GM18505 (cell line): ENCODE measurements around the gene NUP210.

ENCODE experiments used
- ATAC-seq: cut with Tn5 transposase; IDR thresholded peaks from one replicate; pipeline ENCODE4 v1.9.1; 2021; ENCODE audit not compliant: unreplicated experiment
- POLR2A ChIP-seq: IDR thresholded peaks from 4 replicates; pipeline ENCODE4 v1.6.1; 2011; ENCODE audit warnings: borderline replicate concordance; ENCODE audit not compliant: insufficient read depth, insufficient read length; ENCODE audit errors: extremely low read depth

The NUP210 gene

DNA sequence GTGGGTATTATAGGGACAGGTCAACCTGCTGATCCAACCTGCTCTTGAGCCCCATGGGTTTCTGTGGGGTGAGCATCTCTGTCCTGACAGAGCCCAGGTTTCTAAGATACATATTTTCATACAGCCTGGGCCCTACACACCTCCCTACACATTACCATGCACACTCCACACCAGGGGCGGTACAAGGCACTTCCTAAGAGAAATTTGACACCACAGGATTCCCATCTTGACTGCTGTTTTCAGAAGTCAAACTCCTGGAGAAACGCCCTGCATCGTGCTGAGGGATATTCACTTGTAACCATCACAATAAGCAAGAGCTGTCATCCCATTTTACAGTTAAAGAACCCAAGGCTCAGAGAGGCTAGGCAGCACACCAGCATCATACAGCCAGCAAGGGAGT, 50.1 kb downstream of the NUP210 start:
- no peak for TF ChIP-seq POLR2A
- no peak for ATAC-seq

DNA sequence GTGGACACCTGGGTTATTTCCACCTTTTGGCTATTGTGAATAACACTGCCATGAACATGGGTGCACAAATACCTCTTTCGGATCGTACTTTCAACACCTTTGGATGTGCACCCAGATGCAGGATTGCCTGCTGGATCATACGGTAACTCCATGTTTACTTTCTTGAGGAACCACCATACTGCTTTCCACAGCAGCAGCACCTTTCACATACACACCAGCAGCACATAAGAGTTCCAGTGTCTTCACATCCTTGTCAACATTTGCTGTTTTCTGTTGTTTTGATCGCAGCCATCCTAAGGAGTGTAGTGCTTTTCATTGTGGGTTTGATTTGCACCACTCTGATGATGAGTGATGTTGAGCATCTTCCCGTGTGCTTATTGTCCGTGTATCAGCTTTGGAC, 51.3 kb downstream of the NUP210 start:
- no peak for ATAC-seq
- TF ChIP-seq POLR2A: no peak

DNA sequence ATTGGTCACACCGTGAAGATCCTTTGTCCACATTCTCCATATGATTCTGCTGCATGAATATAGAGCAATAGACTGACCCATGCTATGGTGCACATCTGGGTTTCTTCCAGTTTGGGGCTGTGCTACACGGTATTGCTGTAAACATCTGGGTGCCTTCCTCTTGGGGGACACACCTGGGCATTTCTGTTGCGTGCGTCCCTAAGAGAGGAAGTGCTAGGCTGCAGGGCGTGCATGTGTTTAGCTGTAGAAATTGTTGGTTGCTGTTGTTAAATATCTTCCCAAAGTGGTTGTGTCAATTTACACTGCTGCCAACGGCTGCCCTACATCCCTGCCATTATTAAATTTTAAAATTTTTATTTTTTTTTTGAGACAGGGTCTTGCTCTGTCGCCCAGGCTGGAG, 52.4 kb downstream of the NUP210 start:
- TF ChIP-seq POLR2A: no peak
- no peak for ATAC-seq

DNA sequence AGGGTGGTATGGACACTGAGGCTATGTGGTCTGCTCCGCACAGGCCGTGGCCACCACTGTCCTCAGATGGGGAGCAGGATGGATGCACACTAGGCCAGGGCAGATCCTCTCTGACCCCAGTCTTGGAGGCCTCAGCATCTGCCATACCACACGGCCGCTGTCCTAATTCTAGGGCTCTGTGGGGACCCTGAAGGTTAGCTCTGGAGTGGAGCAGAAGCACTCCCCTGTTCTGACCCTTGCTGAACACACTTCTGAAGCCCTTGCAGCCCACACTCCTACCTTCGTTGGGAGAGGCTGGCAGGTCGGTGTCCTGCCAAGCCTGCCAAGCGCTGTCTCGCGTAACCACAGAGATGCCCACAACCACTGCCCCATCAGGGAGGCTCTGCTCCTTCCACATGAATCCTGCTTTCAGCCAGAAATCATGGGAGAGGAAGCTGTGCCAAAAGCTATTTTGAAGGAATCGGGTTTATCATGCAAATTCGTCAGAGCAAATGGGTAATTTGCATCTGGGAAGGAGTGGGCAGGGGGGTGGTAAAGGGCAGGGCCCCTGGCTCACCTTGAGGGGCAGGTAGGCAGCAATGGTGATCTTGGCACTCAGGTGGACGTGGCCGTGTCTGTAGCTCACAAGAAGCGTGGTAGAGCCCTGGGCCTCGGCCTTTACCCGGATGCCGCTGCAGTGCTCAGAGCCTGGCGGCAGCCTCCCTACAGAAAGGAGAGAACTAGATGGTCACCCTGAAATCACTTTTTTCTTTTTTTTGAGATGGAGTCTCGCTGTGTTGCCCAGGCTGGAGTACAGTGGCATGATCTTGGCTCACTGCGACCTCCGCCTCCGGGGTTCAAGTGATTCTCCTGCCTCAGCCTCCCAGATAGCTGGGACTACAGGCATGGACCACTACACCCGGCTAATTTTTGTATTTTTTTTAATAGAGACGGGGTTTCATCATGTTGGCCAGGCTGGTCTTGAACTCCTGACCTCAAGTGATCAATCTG, 54.4 kb downstream of the NUP210 start:
- ATAC-seq: no peak
- no peak for TF ChIP-seq POLR2A

DNA sequence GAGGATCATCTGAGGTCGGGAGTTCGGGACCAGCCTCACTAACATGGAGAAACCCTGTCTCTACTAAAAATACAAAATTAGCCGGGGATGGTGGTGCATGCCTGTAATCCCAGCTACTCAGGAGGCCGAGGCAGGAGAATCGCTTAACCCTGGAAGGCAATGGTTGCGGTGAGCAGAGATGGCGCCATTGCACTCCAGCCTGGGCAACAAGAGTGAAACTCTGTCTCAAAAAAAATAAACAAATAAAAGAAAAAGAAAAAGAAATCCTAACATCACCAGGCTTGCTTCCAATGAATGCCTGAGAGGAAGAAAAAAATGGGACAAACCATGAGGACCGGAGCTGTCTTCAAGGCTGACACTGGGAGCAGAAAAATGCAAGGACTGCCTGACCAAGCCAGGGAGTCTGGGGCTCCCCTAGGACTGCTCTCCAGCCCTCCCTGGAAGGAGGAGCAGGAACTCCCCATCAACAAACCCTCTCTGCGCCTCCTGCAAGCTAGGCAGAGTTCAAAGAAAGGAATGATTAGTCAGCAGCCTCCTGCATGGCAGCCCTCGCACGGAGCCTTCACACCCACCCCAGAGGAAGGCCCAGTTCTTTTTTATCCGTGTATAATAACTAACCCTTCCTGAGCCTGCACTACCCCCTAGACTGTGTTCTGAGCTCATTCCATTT, 55.4 kb downstream of the NUP210 start:
- ATAC-seq: no peak
- no peak for TF ChIP-seq POLR2A

DNA sequence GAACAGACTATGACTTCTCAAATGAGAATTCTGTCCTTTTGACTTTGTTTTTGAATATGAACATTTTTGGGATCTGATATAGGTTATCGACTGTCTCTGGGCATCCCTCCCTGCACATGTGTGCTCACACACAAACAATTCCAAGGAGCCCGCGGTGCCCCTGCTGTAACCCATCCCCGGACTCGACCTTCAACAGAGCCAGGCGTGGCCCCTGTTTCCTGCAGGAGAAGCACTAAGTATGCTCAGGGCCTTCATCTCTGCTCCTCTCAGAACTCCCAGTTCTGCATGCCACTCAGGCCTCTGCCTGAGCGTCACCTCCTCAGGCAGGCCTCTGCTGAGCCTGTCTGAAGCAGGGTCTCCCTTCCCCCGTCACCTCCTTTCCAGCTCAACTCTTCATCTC, 57.6 kb downstream of the NUP210 start:
- ATAC-seq: no peak
- TF ChIP-seq POLR2A: no peak

DNA sequence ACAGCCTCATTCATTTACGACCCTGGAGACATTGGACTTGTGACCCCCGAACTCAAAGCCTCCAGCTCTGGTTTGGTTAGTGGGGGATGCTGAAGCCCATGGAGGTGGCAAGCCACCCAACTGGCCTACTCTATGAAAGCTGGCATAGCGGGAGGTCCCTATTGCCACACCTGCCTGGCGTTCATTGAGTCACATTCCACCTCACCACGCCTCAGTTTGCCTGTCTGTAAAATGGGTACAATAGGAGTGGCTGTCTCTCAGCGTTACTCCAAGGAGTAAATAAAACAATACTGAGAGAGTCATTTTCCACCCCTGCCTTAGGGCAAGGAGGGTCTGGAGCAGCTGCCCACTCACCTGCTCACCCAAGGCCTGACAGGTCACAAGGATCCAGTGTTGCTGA, 60.2 kb downstream of the NUP210 start:
- no peak for TF ChIP-seq POLR2A
- no peak for ATAC-seq

DNA sequence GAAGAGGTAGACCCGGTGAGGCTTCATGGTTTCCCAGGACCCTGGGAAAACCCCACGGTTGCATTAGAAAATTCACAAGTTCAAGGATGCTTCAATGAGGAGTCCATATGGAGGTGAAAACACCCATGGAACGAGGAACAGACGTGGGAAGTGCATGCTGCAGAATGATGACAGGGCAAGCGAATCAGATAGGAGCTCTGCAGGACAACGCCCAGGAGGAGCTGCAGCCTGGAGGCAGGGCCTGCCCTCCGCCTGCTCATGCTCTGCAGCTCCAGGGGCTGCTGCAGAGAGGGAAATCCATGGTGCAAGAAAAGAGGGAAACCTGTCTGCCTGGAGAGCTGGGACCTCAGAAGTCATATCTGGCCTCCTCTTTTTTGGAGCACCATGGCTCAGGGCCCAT, 61.5 kb downstream of the NUP210 start:
- TF ChIP-seq POLR2A: no peak
- no peak for ATAC-seq

DNA sequence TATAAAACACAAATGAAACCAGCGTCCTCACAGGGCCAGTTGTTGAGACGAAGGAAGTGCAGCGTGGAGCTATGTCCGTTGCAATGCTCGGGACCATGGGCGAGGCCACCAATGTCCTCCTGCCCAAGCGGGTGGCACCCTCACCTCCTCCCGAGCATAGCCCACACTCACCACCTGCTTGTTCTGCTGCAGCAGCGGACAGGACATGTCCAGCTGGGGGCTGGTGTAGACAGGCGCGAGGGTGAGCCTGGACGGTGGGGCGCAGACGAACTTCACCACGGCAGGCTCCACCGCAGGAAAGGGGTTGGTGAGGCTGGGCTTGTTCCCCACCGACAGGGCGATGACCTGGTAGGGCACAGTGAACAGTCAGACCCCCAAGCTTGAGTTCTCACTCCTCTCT, 62.1 kb downstream of the NUP210 start:
- ATAC-seq: no peak
- TF ChIP-seq POLR2A: no peak

DNA sequence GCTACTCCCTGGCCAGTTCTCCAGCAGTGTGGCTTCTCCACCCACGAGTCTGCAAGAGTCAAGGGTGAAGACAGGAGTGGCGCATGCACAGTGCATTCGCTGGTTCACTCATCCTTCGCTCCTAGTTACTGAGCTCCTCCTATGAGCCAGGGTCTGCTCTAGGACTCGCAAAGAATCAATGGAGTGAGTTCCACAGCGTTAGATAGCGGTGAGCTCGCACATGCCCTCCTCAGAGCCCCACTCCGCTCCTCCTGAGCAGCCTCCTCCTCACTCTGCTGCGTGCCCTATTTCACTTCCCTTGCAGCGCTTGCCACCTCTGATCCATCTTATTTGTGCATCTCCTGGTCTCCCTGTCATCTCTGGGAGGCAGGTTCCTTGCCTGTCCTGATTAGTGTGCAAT, 63.0 kb downstream of the NUP210 start:
- ATAC-seq: no peak
- no peak for TF ChIP-seq POLR2A

DNA sequence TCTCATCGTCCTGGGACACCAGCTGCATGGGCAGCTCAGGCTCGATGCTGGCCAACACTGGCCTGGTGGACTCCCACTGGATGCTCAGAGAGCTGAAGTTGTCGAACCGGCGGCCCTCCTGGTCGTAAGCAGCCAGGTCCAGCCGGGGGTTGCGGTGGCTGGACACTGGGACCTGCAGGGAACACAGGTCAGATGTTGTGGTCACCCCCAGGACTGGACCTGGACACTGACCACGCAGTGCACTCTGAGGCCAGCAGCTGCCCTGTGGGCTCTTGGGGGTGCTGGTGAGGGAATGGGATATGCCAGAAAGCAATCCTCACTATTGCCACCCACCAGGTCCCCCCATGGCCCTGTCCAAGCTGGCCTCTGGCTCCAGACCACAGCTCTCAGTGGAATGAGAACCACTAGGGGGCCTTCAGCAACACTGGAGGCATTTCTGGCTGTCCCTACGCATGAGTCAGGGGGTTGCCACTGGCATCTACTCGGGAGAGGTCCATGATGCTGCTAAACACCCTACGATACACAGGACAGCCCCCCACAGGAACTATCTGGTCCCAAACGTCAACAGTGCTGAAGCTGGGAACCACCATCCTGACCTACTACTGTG, 66.1 kb downstream of the NUP210 start:
- no peak for TF ChIP-seq POLR2A
- ATAC-seq: no peak

DNA sequence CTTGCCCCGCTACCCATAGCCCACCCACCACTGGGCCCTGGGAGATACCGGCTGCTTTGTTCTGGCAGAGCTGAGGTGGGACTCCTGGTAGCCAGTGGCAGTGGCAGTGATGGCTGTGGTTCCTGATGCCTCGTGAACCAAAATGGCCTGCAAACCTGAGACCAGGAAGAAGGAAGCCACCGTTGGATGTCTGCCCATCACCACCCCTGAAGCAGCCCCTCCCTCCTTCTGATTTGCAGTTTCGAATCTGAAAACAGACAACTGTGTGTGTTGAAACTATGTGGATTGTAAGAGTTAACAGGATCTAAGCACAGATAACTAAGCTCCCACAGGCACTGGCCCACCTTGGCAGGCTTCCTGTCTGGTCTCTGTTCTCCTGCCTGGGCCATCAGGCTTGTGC, 66.6 kb downstream of the NUP210 start:
- no peak for ATAC-seq
- TF ChIP-seq POLR2A: no peak

DNA sequence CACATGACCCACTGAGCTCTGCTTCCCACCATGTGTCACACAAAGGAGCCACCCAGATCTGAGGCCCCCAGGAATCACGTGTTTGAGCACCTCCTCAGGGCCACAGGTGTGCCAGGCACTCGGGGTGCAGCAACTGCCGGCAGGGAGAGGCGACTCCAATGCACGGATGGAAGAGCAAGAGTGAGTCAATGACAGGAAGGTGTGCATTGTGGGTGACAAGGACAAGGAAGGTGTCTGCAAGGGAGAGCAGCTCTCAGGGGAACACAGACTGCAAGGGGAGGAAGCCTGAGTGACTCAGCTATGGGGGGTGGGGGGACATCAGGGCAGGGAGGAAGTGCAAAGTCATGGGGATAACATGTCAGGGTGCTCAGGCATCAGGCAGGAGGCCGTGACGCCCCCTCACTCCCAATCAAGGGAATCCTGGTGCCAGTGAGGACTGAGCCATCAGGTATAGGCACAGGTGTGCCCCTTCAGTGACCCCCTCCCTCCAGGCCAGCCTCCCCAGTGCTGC, 67.4 kb downstream of the NUP210 start:
- no peak for ATAC-seq
- TF ChIP-seq POLR2A: no peak
